H1 (cell line): ENCODE results near the gene P3H4. TPM values are rescaled to one million over a fixed set of nuclear protein-coding genes. Genes with fewer than 3 reads are reported as not detected.

ENCODE experiments used
- CTCF ChIA-PET: fragments of 300-600 bp; sonication (Branson Sonifier 250); formaldehyde crosslinking; loops from one replicate; lab custom pipeline; 2021; ENCODE audit not compliant: partially characterized antibody; lab: Charles Lee
- POLR2A ChIA-PET: fragments of 300-600 bp; sonication (Branson Sonifier 250); formaldehyde crosslinking; loops from one replicate; lab custom pipeline; 2021; ENCODE audit warnings: inconsistent platforms; ENCODE audit not compliant: partially characterized antibody; lab: Charles Lee
- DNase-seq, 2 experiments: peaks; one replicate each; pipeline versions ENCODE4 v3.0.0 to v3.0.0-alpha.2; 2010 to 2022; ENCODE audit warnings: low spot score in 2 of 2, low read depth in 1 of 2, mixed read lengths in 1 of 2
- FAIRE-seq: peaks from 2 replicates; lab custom pipeline; 2011; peaks lifted over from hg19 to GRCh38; lab: Jason Lieb, UNC
- H2AFZ ChIP-seq: 2 replicates; pipeline ENCODE4 v1.8.1; 2012; ENCODE audit warnings: low read length, inconsistent platforms
- H2AK5ac ChIP-seq: 2 replicates; pipeline ENCODE4 v1.6.1; 2013; ENCODE audit warnings: low read depth, low read length
- H2BK120ac ChIP-seq: replicated peaks from 2 replicates; pipeline ENCODE3; 2013; ENCODE audit warnings: low read depth, low read length, inconsistent platforms
- H2BK12ac ChIP-seq: 2 replicates; pipeline ENCODE4 v1.6.1; 2013; ENCODE audit warnings: low read depth, low read length
- H2BK15ac ChIP-seq: 2 replicates; pipeline ENCODE4 v1.6.1; 2013; ENCODE audit warnings: low read length
- H2BK20ac ChIP-seq: 2 replicates; pipeline ENCODE4 v1.6.1; 2013; ENCODE audit warnings: low read length
- H2BK5ac ChIP-seq: 2 replicates; pipeline ENCODE4 v1.6.1; 2013; ENCODE audit warnings: low read depth, low read length
- H3K14ac ChIP-seq: 2 replicates; pipeline ENCODE4 v1.6.1; 2013; ENCODE audit warnings: inconsistent platforms; ENCODE audit not compliant: insufficient read length
- H3K18ac ChIP-seq: 2 replicates; pipeline ENCODE4 v1.6.1; 2013; ENCODE audit warnings: low read length; ENCODE audit errors: extremely low read depth
- H3K23ac ChIP-seq: 2 replicates; pipeline ENCODE4 v1.6.1; 2013; ENCODE audit warnings: inconsistent platforms; ENCODE audit not compliant: insufficient read length
- H3K23me2 ChIP-seq: 2 replicates; pipeline ENCODE4 v1.6.1; 2013; ENCODE audit warnings: low read depth, low read length
- H3K27ac ChIP-seq: 2 replicates; pipeline ENCODE4 v1.6.1; 2011; ENCODE audit warnings: low read depth, low read length, inconsistent platforms
- H3K27me3 ChIP-seq, 4 experiments: replicated peaks in 1 of 4; 1 replicate in 1 of 4; 2 replicates in 3 of 4; pipeline versions ENCODE4 v1.6.1 to v1.8.1; 2011 to 2013; ENCODE audit warnings: low read length in 3 of 4, mild to moderate bottlenecking in 3 of 4, inconsistent platforms in 2 of 4, mixed read lengths in 2 of 4, moderate library complexity in 1 of 4; ENCODE audit not compliant: control insufficient read depth in 3 of 4, insufficient read depth in 3 of 4; ENCODE audit errors: extremely low read depth in 1 of 4
- H3K36me3 ChIP-seq, 4 experiments: 2 replicates each; pipeline versions ENCODE4 v1.6.1 to v1.8.1; 2011 to 2013; ENCODE audit warnings: mild to moderate bottlenecking in 4 of 4, low read length in 3 of 4, moderate library complexity in 2 of 4, control low read depth in 1 of 4, inconsistent platforms in 1 of 4; ENCODE audit not compliant: insufficient read depth in 4 of 4, control insufficient read depth in 2 of 4
- H3K4ac ChIP-seq: replicated peaks from 2 replicates; pipeline ENCODE3; 2013; ENCODE audit warnings: low read length, low read depth, mixed read lengths, inconsistent platforms; ENCODE audit not compliant: insufficient read length
- H3K4me1 ChIP-seq, 4 experiments: replicated peaks in 1 of 4; 1 replicate in 1 of 4; 2 replicates in 3 of 4; pipeline versions ENCODE4 v1.6.1 to v1.8.1; 2011 to 2013; ENCODE audit warnings: low read length in 3 of 4, inconsistent platforms in 2 of 4, mixed read lengths in 1 of 4; ENCODE audit not compliant: insufficient read depth in 4 of 4, control insufficient read depth in 3 of 4
- H3K4me2 ChIP-seq, 2 experiments: 2 replicates each; pipeline versions ENCODE4 v1.6.1 to v1.8.1; 2011 to 2013; ENCODE audit warnings: low read depth in 2 of 2, low read length in 2 of 2, control low read depth in 1 of 2, inconsistent platforms in 1 of 2, mild to moderate bottlenecking in 1 of 2; ENCODE audit not compliant: insufficient read depth in 1 of 2
- H3K4me3 ChIP-seq, 4 experiments: fragments of 200-600, 300-600 bp in 1 of 4; sonication (generic), shearing (Covaris generic), sonication (Bioruptor Twin) in 1 of 4; 2 replicates each; pipeline versions ENCODE4 v1.5.1 to v1.8.1; 2011 to 2016; ENCODE audit warnings: low read length in 4 of 4, low read depth in 3 of 4, control low read depth in 2 of 4, inconsistent platforms in 2 of 4, mild to moderate bottlenecking in 2 of 4, mixed read lengths in 1 of 4, moderate library complexity in 1 of 4; ENCODE audit not compliant: insufficient read depth in 2 of 4; ENCODE audit errors: extremely low read depth in 1 of 4
- H3K56ac ChIP-seq: replicated peaks from 2 replicates; pipeline ENCODE3; 2013; ENCODE audit warnings: low read depth, mild to moderate bottlenecking, mixed read lengths, low read length, inconsistent platforms; ENCODE audit not compliant: insufficient read length
- H3K79me1 ChIP-seq: 2 replicates; pipeline ENCODE4 v1.6.1; 2013; ENCODE audit warnings: low read depth, low read length, control low read depth
- H3K79me2 ChIP-seq, 2 experiments: 2 replicates each; pipeline versions ENCODE4 v1.6.1 to v1.8.1; 2012 to 2013; ENCODE audit warnings: low read length in 2 of 2, mild to moderate bottlenecking in 2 of 2, inconsistent platforms in 1 of 2; ENCODE audit not compliant: insufficient read depth in 2 of 2, control insufficient read depth in 1 of 2
- H3K9ac ChIP-seq, 4 experiments: replicated peaks in 1 of 4; 1 replicate in 1 of 4; 2 replicates in 3 of 4; pipeline versions ENCODE4 v1.6.1 to v1.8.1; 2011 to 2013; ENCODE audit warnings: low read depth in 3 of 4, low read length in 3 of 4, control low read depth in 2 of 4, mild to moderate bottlenecking in 2 of 4, moderate library complexity in 2 of 4, inconsistent platforms in 1 of 4; ENCODE audit errors: extremely low read depth in 1 of 4
- H3K9me3 ChIP-seq, 2 experiments: 2 replicates each; pipeline versions ENCODE4 v1.6.1 to v1.8.1; 2012 to 2013; ENCODE audit warnings: mild to moderate bottlenecking in 2 of 2, moderate library complexity in 2 of 2, control low read depth in 1 of 2, inconsistent platforms in 1 of 2, low read depth in 1 of 2, low read length in 1 of 2, mixed read lengths in 1 of 2; ENCODE audit not compliant: insufficient read depth in 2 of 2
- H4K20me1 ChIP-seq, 2 experiments: replicated peaks in 1 of 2; 2 replicates each; pipeline versions ENCODE3 to v1.8.1; 2011 to 2013; ENCODE audit warnings: inconsistent platforms in 2 of 2, low read length in 2 of 2, mild to moderate bottlenecking in 1 of 2; ENCODE audit not compliant: insufficient read depth in 2 of 2, control insufficient read depth in 1 of 2
- H4K5ac ChIP-seq: 2 replicates; pipeline ENCODE4 v1.6.1; 2013; ENCODE audit warnings: low read length, low read depth, mixed read lengths, inconsistent platforms; ENCODE audit not compliant: insufficient read length
- H4K8ac ChIP-seq: 2 replicates; pipeline ENCODE4 v1.8.0; 2013; ENCODE audit warnings: mild to moderate bottlenecking, moderate library complexity, low read length, inconsistent platforms; ENCODE audit not compliant: insufficient read depth; ENCODE audit errors: extremely low read depth
- H4K91ac ChIP-seq: replicated peaks from 2 replicates; pipeline ENCODE3; 2013; ENCODE audit warnings: low read length, mixed read lengths, inconsistent platforms; ENCODE audit not compliant: insufficient read length
- BACH1 ChIP-seq: IDR thresholded peaks from 2 replicates; pipeline ENCODE4 v1.6.1; 2012; ENCODE audit warnings: low read length, improper control_type of control experiment
- CTBP2 ChIP-seq: IDR thresholded peaks from 2 replicates; pipeline ENCODE4 v1.7.0; 2011; ENCODE audit warnings: borderline replicate concordance, mild to moderate bottlenecking, moderate library complexity, mixed read lengths, low read length; ENCODE audit not compliant: insufficient read depth, insufficient read length
- EP300 ChIP-seq, 2 experiments: IDR thresholded peaks; 1 replicate in 1 of 2; 2 replicates in 1 of 2; pipeline ENCODE4 v1.6.1; 2011 to 2012; ENCODE audit warnings: low read depth in 2 of 2, low read length in 2 of 2, mild to moderate bottlenecking in 2 of 2, borderline replicate concordance in 1 of 2, inconsistent platforms in 1 of 2, moderate library complexity in 1 of 2
- GTF2F1 ChIP-seq: IDR thresholded peaks from 2 replicates; pipeline ENCODE4 v1.6.1; 2012; ENCODE audit warnings: low read depth, low read length, improper control_type of control experiment, borderline replicate concordance
- JUN ChIP-seq: IDR thresholded peaks from 2 replicates; pipeline ENCODE4 v1.6.1; 2011; ENCODE audit warnings: low read depth, mild to moderate bottlenecking, improper control_type of control experiment, low read length
- KDM1A ChIP-seq: fragments of 200-600, 300-600 bp; sonication (generic); IDR thresholded peaks from 2 replicates; pipeline ENCODE4 v1.7.1; 2016; ENCODE audit warnings: mild to moderate bottlenecking, low read length, borderline replicate concordance
- NANOG ChIP-seq: IDR thresholded peaks from 2 replicates; pipeline ENCODE4 v1.6.1; 2011; ENCODE audit warnings: low read length, low read depth, mild to moderate bottlenecking, inconsistent platforms; ENCODE audit not compliant: insufficient read depth, poor library complexity, severe bottlenecking
- POLR2A ChIP-seq, 2 experiments: IDR thresholded peaks; 1 replicate in 1 of 2; 2 replicates in 1 of 2; pipeline ENCODE4 v1.6.1; 2011; ENCODE audit warnings: low read depth in 2 of 2, low read length in 2 of 2, mild to moderate bottlenecking in 2 of 2; ENCODE audit errors: control extremely low read depth in 1 of 2
- POU5F1 ChIP-seq: IDR thresholded peaks from 2 replicates; pipeline ENCODE4 v1.6.1; 2011; ENCODE audit warnings: low read depth, mild to moderate bottlenecking, low read length, moderate library complexity
- SIX5 ChIP-seq: IDR thresholded peaks from 2 replicates; pipeline ENCODE4 v1.6.1; 2011; ENCODE audit warnings: mild to moderate bottlenecking, low read depth, low read length
- SUZ12 ChIP-seq: fragments of 200-600 bp; sonication (generic); IDR thresholded peaks from 2 replicates; pipeline ENCODE4 v1.6.1; 2012; ENCODE audit warnings: mild to moderate bottlenecking, inconsistent platforms, low read length, moderate library complexity, mixed read lengths
- TAF7 ChIP-seq: optimal IDR thresholded peaks from 2 replicates; pipeline ENCODE3; 2011; ENCODE audit warnings: low read depth, mild to moderate bottlenecking, inconsistent platforms, low read length, moderate library complexity, borderline replicate concordance
- TBP ChIP-seq: IDR thresholded peaks from 2 replicates; pipeline ENCODE4 v1.6.1; 2011; ENCODE audit warnings: low read depth, low read length, improper control_type of control experiment
- ZNF274 ChIP-seq: IDR thresholded peaks from 2 replicates; pipeline ENCODE4 v1.7.0; 2012; ENCODE audit warnings: low read length, borderline replicate concordance; ENCODE audit errors: extremely low read depth
- WGBS, 2 experiments: shearing (Covaris generic) in 1 of 2; methylation state at CpG; one replicate each; pipeline versions ENCODE4 v1.1.6 to v1.1.7; 2013 to 2015; ENCODE audit warnings: low lambda C conversion rate in 2 of 2, mixed read lengths in 2 of 2, inconsistent platforms in 1 of 2, low coverage in 1 of 2, missing lambda C conversion rate in 1 of 2; ENCODE audit not compliant: insufficient replicate concordance in 2 of 2, insufficient coverage in 1 of 2, insufficient read length in 1 of 2; ENCODE audit errors: extremely low coverage in 1 of 2, missing lambda C conversion rate in 1 of 2; 5-methylcytosine and 5-hydroxymethylcytosine counted together
- polyA plus RNA-seq, 7 experiments: library from polyadenylated mRNA; depleted of rRNA in 3 of 7; stranded (reverse) in 5 of 7; unstranded in 2 of 7; fragments of >200 nt in 5 of 7; fragments of 200-250 nt in 2 of 7; gene quantifications; 1 replicate in 5 of 7; 2 replicates in 1 of 7; 4 replicates in 1 of 7; pipeline versions ENCODE4 v1.2.1 to v1.2.3, GENCODE V29; 2011 to 2013; ENCODE audit warnings: missing spikeins in 2 of 7, mixed read lengths in 2 of 7
- total RNA-seq: library from RNA; stranded (reverse); fragmentation: NEBNext Ultra II Directional; extraction: Animal tissue kit (Norgen Biotek cat#: 25700); gene quantifications from 2 replicates; pipeline ENCODE4 v1.2.1, GENCODE V29; 2021

P3H4 gene
- total and polyA plus RNA-seq, 2 of the 8 experiments (the other 6 are each of a cell fraction or from before 2014, with no cell fraction given) = 23.4 to 26.7 TPM

DNA sequence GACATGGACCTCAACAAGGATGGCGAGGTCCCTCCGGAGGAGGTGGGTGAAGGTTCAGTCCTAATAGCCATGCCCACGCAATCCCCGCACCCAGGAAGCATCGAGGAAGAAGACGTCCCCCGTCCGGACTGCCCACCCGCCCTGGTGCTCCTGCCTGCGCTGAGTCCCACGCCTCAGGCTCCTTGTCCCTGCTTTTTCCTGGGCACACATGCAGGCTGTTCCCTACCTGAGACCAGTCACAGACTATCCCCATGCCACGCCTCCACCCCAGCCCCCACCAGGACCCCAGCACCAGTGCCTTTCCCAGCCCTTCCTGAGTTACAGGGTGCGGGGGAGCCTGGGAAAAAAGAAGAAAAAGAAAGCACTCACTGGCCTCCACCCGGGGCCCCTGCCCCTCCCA is 10.0 kb upstream of the P3H4 start:
- Histone ChIP-seq H2BK120ac (no peak overlapping the region), H2BK12ac (no peak overlapping the region), H3K79me2 (peaks cover 0 to 2% of the 10 kb centered on the region in 2 experiments; a peak in 1 of 4 replicates), H3K4me1 (peaks cover 0 to 20% (median 13%) of the 10 kb centered on the region in 4 experiments; a peak in 6 of 7 replicates), H3K4me2 (no peak overlapping the region), H3K14ac (no peak overlapping the region), H3K23ac (no peak overlapping the region), H3K79me1 (peaks cover 2% of the 10 kb centered on the region; the same call in 1 of the 2 replicates), H4K91ac (no peak overlapping the region), H3K27ac (no peak overlapping the region; the same call in 1 of the 2 replicates), H2AFZ (no peak overlapping the region), H3K56ac (no peak overlapping the region), H3K36me3 (peaks cover 6 to 46% (median 10%) of the 10 kb centered on the region in 4 experiments; a peak in 6 of 8 replicates), H2BK15ac (no peak overlapping the region), H2BK5ac (no peak overlapping the region), H3K27me3 (no peaks in the 10 kb centered on the region), H2AK5ac (no peak overlapping the region), H3K18ac (no peak overlapping the region), H4K5ac (no peak overlapping the region), H3K4ac (no peak overlapping the region), H3K23me2 (no peaks in the 10 kb centered on the region; the same call in 1 of the 2 replicates), H3K9me3 (no peaks in the 10 kb centered on the region), H4K20me1 (peaks cover 1 to 8% of the 10 kb centered on the region in 2 experiments), H3K9ac (no peak overlapping the region), H2BK20ac (no peak overlapping the region), H3K4me3 (no peak overlapping the region), H4K8ac (no peak overlapping the region)
- FAIRE-seq (no peak), DNase-seq (no peak)
- 87% methylated on average over 7 of the region's 14 CpGs; no CpG with 5 or more reads in 1 of the 2 experiments for WGBS, 2 experiments
- TF ChIP-seq SIX5 = no peak
- TF ChIP-seq TBP = no peak
- TF ChIP-seq NANOG = no peak
- TF ChIP-seq JUN = no peak
- TF ChIP-seq TAF7 = no peak
- TF ChIP-seq BACH1 = no peak
- TF ChIP-seq GTF2F1 = no peak
- TF ChIP-seq ZNF274 = no peak
- TF ChIP-seq SUZ12 = no peak
- TF ChIP-seq POU5F1 = no peak
- TF ChIP-seq POLR2A (IDR thresholded peaks at IDR 0.05; ENCODE audit: control extremely low read depth in 1 of 2, low read depth in 2 of 2, low read length in 2 of 2) = no peak
- TF ChIP-seq KDM1A = no peak
- TF ChIP-seq EP300 (IDR thresholded peaks at IDR 0.05; ENCODE audit: borderline replicate concordance in 1 of 2, low read depth in 2 of 2, low read length in 2 of 2) = no peak
- no peak for TF ChIP-seq CTBP2
- CTCF ChIA-PET = interaction anchor here (1.3 to 4.1 kb wide), 2 partner anchors 10 to 36 kb away, joined by 4 to 16 read pairs; partner anchors contain the start of genes FKBP10, JUP and P3H4
- POLR2A ChIA-PET = interaction anchor here (0.8 to 5.6 kb wide), 8 partner anchors 10 to 87 kb away, joined by 3 to 40 read pairs (median 4); partner anchors contain the start of genes FKBP10, HAP1, KLHL11 and P3H4
